Measurements from ENCODE around the gene MTMR3.

MTMR3 gene

DNA sequence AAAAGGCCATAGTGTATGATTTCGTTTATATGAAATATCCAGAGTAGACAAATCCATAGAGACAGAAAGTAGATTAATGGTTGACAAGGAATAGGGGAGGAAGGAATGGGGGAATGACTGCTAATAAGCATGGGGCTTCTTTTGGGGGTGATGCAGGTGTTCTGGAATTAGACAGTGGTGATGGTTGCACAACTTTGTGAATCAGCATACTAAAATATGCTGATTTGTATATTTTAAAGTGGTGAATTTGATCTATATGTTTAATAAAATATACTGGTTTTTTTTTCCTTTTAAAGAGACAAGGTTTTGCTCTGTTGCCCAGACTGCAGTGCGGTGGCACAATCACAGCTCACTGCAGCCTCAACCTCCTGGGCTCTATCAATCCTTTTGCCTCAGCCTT lies 190.8 kb downstream of the MTMR3 start:
- Histone ChIP-seq H3K27ac (ENCODE audit: poor library complexity, severe bottlenecking) (no peak overlapping the region), H3K4me3 (ENCODE audit: severe bottlenecking) (no peak overlapping the region), H3K27me3 (ENCODE audit: insufficient read depth, poor library complexity, severe bottlenecking) (peaks cover 18% of the 10 kb centered on the region), H3K9me3 (ENCODE audit: severe bottlenecking) (no peaks in the 10 kb centered on the region), H3K4me1 (ENCODE audit: insufficient read depth, poor library complexity, severe bottlenecking) (no peaks in the 10 kb centered on the region), H3K36me3 (ENCODE audit: low read depth) (no peaks in the 10 kb centered on the region)
- ATAC-seq (ENCODE audit: low read depth) = no peak
- no peak for TF ChIP-seq CTCF (IDR thresholded peaks at IDR 0.05; ENCODE audit: poor library complexity, severe bottlenecking)
- DNase-seq (ENCODE audit: low spot score) = no peak

DNA sequence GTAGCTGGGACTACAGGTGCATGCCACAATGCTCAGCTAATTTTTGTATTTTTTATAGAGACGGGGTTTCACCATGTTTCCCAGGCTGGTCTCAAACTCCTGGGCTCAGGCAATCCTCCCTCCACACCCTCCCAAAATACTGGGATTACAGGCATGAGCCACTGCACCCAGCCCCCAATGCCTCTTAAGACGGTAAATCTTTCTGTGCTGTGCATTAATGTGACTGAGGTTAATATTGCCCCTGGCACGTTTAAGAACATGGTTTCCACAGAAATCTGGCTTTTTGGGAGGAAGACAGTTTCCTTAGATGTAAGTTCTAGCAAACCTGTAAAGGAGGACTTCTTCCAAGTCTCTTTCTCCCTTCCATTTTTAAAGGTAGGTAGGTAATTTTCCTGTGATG lies 191.2 kb downstream of the MTMR3 start:
- peaks cover 18% of the 10 kb centered on the region for H3K27me3 ChIP-seq (ENCODE audit: insufficient read depth, poor library complexity, severe bottlenecking)
- no peaks in the 10 kb centered on the region for H3K9me3 ChIP-seq (ENCODE audit: severe bottlenecking)
- no peak overlapping the region for H3K27ac ChIP-seq (ENCODE audit: poor library complexity, severe bottlenecking)
- no peaks in the 10 kb centered on the region for H3K36me3 ChIP-seq (ENCODE audit: low read depth)
- DNase-seq (ENCODE audit: low spot score) (no peak), ATAC-seq (ENCODE audit: low read depth) (no peak)
- TF ChIP-seq CTCF (IDR thresholded peaks at IDR 0.05; ENCODE audit: poor library complexity, severe bottlenecking) = no peak
- H3K4me3 ChIP-seq (ENCODE audit: severe bottlenecking) = no peak overlapping the region
- H3K4me1 ChIP-seq (ENCODE audit: insufficient read depth, poor library complexity, severe bottlenecking) = no peaks in the 10 kb centered on the region

GRCh38 chr22:30074994-30075393 lies 192.0 kb downstream of the MTMR3 start:
- no peak overlapping the region for H3K27ac ChIP-seq (ENCODE audit: poor library complexity, severe bottlenecking)
- TF ChIP-seq CTCF (IDR thresholded peaks at IDR 0.05; ENCODE audit: poor library complexity, severe bottlenecking) = no peak
- H3K4me3 ChIP-seq (ENCODE audit: severe bottlenecking) = no peak overlapping the region
- H3K27me3 ChIP-seq (ENCODE audit: insufficient read depth, poor library complexity, severe bottlenecking) = peaks cover 18% of the 10 kb centered on the region
- H3K4me1 ChIP-seq (ENCODE audit: insufficient read depth, poor library complexity, severe bottlenecking) = no peaks in the 10 kb centered on the region
- no peaks in the 10 kb centered on the region for H3K36me3 ChIP-seq (ENCODE audit: low read depth)
- no peaks in the 10 kb centered on the region for H3K9me3 ChIP-seq (ENCODE audit: severe bottlenecking)
- ATAC-seq (ENCODE audit: low read depth) (no peak), DNase-seq (ENCODE audit: low spot score) (no peak)

DNA sequence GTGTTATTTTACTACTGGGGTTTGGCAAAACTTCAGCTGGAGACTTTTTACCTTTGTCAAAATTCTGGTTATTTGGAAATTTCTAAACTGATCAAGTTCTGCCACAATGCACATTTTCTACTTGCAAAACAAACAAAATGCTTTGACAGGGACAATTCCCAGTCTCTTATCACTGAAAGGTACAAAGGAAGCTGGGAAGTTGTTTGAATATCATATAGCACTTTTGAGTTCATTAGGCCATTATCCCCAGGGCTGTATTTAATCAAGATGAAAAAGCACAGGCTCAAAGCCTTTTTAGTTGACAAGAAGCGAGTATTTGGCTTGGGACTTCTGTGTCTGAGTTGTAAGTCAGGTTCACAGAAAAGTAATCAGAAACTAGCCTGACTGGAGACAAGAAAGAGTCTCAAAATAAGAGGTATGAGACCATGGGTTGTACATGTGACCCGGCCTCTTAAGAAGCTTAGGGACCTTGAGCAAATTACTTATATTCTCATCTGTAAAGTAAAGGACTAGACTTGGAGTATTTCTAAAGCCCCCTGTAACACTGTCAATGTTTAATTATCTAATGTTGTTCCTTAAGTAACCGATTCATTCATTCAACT lies 194.4 kb downstream of the MTMR3 start:
- DNase-seq (ENCODE audit: low spot score) = no peak
- TF ChIP-seq CTCF (IDR thresholded peaks at IDR 0.05; ENCODE audit: poor library complexity, severe bottlenecking) = no peak
- Histone ChIP-seq H3K27ac (ENCODE audit: poor library complexity, severe bottlenecking) (no peak overlapping the region), H3K4me1 (ENCODE audit: insufficient read depth, poor library complexity, severe bottlenecking) (no peaks in the 10 kb centered on the region), H3K27me3 (ENCODE audit: insufficient read depth, poor library complexity, severe bottlenecking) (peaks cover 18% of the 10 kb centered on the region), H3K9me3 (ENCODE audit: severe bottlenecking) (no peaks in the 10 kb centered on the region), H3K4me3 (ENCODE audit: severe bottlenecking) (no peak overlapping the region), H3K36me3 (ENCODE audit: low read depth) (no peaks in the 10 kb centered on the region)
- no peak for ATAC-seq (ENCODE audit: low read depth)
